ENCODE measurements around the gene HNRNPU.
"Not testable (repeated sequence)": the region's sequence is repeated elsewhere in the genome, so short reads cannot be mapped to it uniquely, and the experiment has no call there.

Gene HNRNPU

GRCh38 chr1:244837597-244838258 is 26.6 kb downstream of the HNRNPU start:
- no peak for DNase-seq

DNA sequence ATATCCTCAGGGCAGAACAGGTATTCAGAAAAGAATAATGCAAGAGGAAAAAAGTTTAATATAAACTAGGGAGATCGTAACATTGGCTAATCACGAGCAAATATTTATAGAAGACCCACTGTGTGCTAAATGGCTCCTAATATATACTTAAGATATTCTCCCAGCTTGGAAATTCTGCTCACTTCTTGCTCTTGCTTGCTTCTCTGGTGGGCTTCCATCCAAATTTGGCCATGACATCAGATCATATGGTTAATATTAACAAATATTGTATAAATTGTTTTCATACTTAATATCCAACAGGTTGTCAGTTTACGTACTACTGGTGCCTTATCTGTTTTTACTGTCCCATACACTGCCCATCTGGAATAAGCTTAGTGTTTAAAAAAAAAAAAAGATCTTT is 27.8 kb downstream of the HNRNPU start:
- no peak for DNase-seq

GRCh38 chr1:244836135-244836521 is 28.2 kb downstream of the HNRNPU start:
- DNase-seq = no peak

DNA sequence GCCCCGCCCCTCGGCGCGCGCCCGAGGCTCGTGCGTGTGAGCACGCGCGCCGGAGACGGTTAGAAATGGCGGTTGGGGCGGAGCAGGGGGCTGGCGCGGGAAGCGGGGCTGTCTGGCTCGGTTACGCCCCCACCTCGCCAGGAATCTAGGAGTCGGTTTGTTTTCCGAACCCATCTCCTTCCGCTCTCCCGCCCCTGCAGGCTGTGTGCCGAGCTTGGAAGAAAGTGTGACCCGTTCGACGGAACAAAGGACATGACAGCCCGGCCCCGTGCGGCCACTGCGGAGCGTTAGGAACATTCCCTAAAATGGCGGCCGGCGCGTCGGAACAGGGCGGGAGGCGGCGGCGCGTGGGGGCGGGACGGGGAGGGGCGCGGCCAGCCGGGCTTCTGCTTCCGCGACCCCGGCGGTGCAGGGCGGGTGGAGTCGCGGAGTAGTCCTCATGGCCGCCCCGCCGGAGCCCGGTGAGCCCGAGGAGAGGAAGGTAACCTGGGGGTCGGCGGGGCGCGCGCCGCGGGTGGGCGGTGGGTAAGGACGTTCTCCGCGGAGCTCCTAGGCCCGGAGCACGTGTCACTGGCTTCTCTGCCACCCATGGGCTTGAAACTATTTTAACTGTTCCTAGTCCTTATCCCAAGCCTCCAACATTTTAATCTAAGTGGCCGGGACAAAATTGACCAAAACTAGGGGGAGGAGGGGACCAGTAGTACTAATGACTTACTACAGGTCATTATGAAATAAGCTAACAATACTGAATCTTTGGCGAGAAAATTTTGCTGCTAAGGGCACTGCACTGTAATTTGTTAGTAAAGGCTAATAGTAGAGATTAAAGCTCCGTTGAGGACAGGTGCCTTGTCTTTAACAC is 28.8 kb downstream of the HNRNPU start, which contains the start of gene COX20:
COX20 (plus strand) TSS at position 383 of the 859 bp plus-strand sequence; CDS start at position 440, 57 bp downstream.
- peak; percentile 86 for DNase-seq

DNA sequence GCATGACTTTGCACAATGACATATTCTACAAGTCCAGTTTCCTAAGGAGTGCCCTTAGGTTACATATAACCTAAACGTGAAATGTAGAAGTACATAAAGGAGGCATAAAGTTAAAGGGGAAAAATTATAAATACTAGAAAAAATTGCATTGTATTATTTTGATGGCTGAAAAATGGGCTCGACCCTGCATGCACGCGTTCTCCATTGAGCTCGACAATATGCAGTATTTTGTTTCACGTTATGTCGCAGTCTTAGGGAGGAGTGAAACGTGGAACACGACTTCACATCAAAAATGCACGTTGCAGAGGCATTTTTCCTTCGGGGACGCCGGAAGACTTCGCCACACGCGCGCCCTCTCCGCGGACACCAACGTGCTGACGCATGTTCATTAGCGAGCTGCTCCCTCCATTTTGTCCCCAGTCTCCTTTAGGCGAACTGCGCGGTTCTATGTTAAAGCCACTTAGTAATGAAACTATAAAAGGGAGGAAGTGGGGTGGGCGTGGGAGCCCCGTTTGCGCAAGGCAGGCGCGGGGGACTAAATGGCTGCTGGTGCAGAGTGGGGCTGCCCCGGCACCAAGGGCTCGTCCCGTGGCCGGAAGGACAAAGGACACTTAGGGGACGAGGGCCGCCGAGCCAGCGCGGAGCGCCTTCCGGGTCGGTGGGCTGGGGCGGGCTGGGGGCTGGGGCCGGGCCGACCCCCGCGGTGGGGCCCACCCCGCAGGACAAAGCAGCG is 29.6 kb downstream of the HNRNPU start:
- peak; percentile 89 for DNase-seq

DNA sequence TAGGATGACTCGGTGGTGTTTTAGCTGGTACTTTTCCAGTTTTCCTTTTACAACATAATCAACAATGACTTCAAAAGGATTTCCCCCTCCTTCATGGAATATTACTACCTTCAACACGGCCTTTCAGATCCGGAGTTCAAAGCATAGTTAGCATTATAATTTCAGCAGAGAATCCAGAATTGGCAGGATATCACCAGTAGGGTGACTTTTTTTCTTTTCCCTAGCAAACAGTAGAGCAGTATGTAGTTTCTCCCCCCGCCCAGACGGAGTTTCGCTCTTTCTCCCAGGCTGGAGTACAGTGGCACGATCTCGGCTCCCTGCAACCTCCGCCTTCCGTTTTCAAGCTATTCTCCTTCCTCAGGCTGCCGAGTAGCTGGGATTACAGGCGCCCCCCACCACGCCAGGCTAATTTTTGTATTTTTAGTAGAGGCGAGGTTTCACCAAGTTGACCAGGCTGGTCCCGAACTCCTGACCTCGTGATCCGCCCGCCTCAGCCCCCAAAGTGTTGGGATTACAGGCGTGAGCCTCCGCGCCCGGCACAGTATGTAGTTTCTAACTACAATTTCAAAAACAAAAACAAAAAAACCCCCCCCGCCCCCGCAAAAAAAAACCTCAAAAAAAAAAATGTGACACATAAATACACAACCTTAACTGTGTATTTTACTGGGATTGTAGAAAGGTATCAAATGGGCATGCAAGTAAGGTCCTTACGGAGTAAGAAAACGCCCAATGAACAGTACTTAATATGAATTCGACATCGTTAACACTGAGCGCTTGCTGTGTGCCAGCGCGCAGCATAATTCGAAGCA is 30.4 kb downstream of the HNRNPU start:
- peak; percentile 58 for DNase-seq

DNA sequence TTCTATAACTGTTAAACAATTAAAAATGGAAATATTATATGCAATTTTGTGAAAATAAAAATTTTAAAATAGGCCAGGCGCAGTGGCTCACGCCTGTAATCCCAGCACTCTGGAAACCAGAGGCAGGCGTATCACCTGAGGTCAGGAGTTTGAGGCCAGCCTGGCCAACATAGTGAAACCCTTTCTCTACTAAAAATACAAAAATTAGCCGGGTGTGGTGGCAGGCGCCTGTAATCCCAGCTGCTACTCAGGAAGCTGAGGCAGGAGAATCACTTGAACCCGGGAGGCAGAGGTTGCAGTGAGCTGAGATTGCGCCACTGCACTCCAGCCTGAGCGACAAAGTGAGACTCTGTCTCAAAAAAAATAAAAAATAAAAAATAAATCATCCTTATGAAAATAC is 31.1 kb downstream of the HNRNPU start:
- not testable (repeated sequence) for DNase-seq

- no peak for DNase-seq
These were observed 33.7 kb downstream of the HNRNPU start for GRCh38 chr1:244830639-244831038.

DNA sequence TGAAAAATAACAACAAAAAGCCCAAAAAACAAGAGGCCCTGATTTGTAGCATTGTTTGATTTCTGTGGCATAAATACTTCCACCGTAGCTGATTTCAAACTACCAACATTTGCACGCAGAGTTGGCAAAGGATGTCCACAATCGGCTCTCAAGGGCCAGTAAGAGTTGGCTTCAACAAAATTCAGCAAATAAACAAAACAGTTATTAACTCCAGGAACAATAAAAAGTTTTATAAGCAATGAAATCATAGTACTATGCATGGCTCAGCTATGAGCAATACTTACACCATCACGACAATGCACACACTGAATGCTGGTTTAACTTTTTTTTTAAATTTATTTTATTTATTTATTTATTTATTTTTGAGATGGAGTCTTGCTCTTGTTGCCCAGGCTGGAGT is 37.6 kb downstream of the HNRNPU start:
- no peak for DNase-seq

- DNase-seq = no peak
These were observed 41.5 kb downstream of the HNRNPU start for GRCh38 chr1:244822878-244823277.

GRCh38 chr1:244821134-244821533 is 43.2 kb downstream of the HNRNPU start:
- no peak for DNase-seq

DNA sequence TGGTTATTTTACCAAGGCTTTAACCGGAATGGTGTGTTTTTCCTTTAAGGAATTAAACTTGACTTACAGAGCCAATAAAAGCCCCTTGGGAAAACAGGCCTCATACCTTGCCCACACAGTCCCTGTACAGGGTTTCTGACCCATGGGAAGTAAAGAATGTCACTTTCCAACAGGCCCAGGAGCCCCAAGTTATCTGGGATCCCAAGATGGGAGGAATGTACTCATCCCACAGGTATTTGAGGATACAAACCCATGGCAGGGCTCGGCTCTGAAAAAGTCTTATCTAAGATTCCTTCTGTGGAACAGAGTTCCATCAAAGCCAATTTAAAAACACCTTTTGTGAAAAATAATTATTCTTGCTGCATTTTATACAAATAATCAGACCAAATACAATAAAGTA is 44.2 kb downstream of the HNRNPU start:
- no peak for DNase-seq

GRCh38 chr1:244817415-244817894 is 46.9 kb downstream of the HNRNPU start:
- DNase-seq = no peak

GRCh38 chr1:244815600-244816099 is 48.7 kb downstream of the HNRNPU start:
- no peak for DNase-seq

- DNase-seq = no peak
These were observed 51.0 kb downstream of the HNRNPU start for GRCh38 chr1:244813327-244813726.

DNA sequence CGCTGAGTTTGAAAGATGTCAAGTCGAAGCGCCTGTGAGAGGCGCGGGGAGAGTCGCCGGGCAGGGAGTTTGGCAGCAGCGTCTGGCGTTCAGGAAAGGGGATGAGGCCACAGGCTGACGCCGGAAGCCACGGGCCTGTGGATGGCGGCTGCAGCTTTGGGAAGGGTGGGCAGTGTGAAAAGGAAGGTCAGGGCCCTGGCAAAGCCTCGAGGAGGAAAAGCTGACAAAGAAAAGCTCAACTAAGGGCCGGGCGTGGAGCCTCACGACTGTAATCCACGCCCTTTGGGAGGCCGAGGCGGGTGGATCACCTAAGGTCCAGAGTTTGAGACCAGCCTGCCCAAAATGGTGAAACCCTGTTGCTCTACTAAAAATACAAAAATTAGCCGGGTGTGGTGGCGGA is 54.1 kb downstream of the HNRNPU start:
- no peak for DNase-seq

DNA sequence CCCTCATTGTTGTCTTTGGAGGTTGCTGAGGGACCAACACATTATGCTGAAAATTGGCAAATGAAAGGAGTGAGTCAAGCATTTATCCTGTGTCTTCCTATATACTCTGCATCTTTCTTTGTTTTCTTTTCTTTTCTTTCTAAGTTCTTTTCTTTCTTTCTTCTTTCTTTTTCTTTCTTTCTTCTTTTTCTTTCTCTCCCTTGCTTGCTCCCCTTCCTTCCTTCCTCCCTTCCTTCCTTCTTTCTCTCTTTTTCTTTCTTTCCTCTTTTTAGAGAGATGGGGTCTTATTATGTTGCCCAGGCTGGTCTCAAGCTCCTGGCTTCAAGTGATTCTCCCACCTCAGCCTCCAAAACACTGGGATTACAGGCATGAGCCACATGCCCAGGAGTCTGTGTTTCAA is 57.2 kb downstream of the HNRNPU start:
- DNase-seq = no peak

GRCh38 chr1:244804841-244805240 is 59.5 kb downstream of the HNRNPU start:
- no peak for DNase-seq

DNA sequence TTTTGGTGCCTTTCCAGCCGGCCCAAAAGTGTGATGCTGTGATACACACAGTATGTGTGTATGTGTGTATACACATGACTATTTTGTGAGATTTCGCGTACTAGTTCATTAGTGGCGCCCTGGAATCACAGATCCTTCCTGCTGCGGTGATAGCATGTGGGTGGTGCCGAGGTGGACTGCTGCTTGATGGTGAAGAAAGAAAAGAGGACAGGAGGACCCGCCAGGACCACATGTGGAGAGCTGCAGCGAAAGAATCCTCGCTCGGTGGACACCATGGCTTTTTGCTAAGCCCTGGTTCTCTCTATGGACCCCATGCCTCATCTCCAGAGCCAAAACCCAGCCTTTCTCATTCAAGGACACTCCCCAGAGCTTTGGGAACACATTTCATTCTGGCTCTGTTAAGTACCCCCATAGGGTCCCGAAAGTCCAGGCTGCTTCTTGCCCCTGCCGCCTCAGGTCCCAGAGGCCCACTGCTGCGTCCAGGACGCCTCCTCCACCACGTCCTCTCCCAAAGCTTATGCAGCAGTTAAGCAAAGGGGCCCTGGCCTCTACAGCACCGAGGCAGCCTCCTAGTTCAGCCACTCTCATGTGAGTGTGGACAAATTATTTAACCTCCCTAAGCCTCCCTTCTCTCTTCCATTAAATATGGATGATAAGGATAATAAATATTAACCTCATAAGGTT is 61.6 kb downstream of the HNRNPU start:
- no peak for DNase-seq

- no peak for DNase-seq
These were observed 62.3 kb downstream of the HNRNPU start for GRCh38 chr1:244802041-244802440.

- DNase-seq = peak; percentile 82
These were observed 63.1 kb downstream of the HNRNPU start for GRCh38 chr1:244801246-244801645.

DNA sequence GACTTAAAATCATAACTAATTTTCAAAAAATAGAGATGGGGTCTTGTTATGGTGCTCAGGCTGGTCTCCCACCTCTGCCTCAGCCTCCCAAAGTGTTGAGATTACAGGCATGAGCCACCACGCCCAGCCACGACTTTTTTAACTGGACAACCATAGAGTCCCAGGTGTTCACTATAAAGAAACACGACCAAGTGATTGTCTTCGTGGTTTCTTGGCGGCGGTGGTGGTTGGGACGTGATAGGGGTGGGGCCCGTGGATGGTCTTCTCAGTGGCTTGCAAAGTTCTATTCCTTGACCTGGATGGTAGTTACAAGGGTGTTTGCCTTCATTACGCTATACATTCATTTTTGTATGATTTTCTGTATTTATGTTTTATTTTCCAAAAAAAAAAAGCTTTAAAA is 63.5 kb downstream of the HNRNPU start:
- DNase-seq = no peak

Measured in NCI-H2107 (cell line).